Ovary (tissue), 9 donors: ENCODE results near the gene WDR38. TPM values are rescaled to one million over a fixed set of nuclear protein-coding genes. Genes with fewer than 3 reads are reported as not detected.
A peak's percentile ranks its signal among the peaks of the same experiment; 100 is the strongest.

ENCODE experiments used
- DNase-seq, 5 donors: peaks; one replicate each; pipeline ENCODE4 v3.0.0-alpha.2; 2019 to 2020
- H3K27ac ChIP-seq, 2 donors: fragments of 200-600 bp; one replicate each; pipeline versions ENCODE4 v1.5.1 to v1.8.0; 2019 to 2022
- H3K27me3 ChIP-seq: fragments of 200-600 bp; one replicate; pipeline ENCODE4 v1.8.0; 2022
- H3K36me3 ChIP-seq: fragments of 200-600 bp; sonication (generic); one replicate; pipeline ENCODE4 v1.5.1; 2019
- H3K4me1 ChIP-seq: one replicate; pipeline ENCODE4 v1.8.1; 2013; ENCODE audit warnings: mild to moderate bottlenecking, moderate library complexity; ENCODE audit not compliant: insufficient read depth
- H3K4me3 ChIP-seq: fragments of 200-600 bp; sonication (generic); one replicate; pipeline ENCODE4 v1.5.1; 2017
- H3K9me3 ChIP-seq, 2 donors: fragments of 200-600 bp in 1 of 2; sonication (generic) in 1 of 2; one replicate each; pipeline versions ENCODE4 v1.5.1 to v1.8.1; 2013 to 2019; ENCODE audit warnings: mild to moderate bottlenecking in 1 of 2, moderate library complexity in 1 of 2
- CTCF ChIP-seq, 3 donors: fragments of 450-650 bp in 2 of 3; fragments of 200-600 bp in 1 of 3; IDR thresholded peaks; one replicate each; pipeline versions ENCODE4 v1.5.1 to v1.8.0; 2016 to 2022; ENCODE audit warnings: antibody characterized with exemption in 3 of 3, mild to moderate bottlenecking in 1 of 3
- EP300 ChIP-seq: sonication (generic); formaldehyde crosslinking; IDR thresholded peaks from one replicate; pipeline ENCODE4 v1.6.1; 2017; ENCODE audit warnings: antibody characterized with exemption
- POLR2A ChIP-seq: fragments of 450-650 bp; IDR thresholded peaks from one replicate; pipeline ENCODE4 v1.6.1; 2017; ENCODE audit warnings: antibody characterized with exemption, mild to moderate bottlenecking, moderate library complexity
- whole genome bisulfite sequencing, 3 donors: extraction: QIAGEN DNeasy Blood & Tissue Kit in 1 of 3; methylation state at CpG; one replicate each; pipeline versions ENCODE4 v1.1.5 to v1.1.7; 2013 to 2017; 5-methylcytosine and 5-hydroxymethylcytosine counted together
- intact Hi-C, 4 donors: fragments of 100-400 bp; cut with DNase I; formaldehyde crosslinking; loops; one replicate each; pipeline versions ENCODE4 v1.11.0 to v1.15.1; 2022 to 2023
- polyA plus RNA-seq, 2 donors: library from polyadenylated mRNA; stranded (reverse); fragments of 200-250 nt in 1 of 2; fragments of 350-450 nt in 1 of 2; fragmentation: Illumina TruSeq in 1 of 2; extraction: RNeasy Lipid Tissue Mini Kit (QIAGEN cat#74804) in 1 of 2; gene quantifications; one replicate each; pipeline ENCODE4 v1.2.3, GENCODE V29; 2013 to 2014
- total RNA-seq, 7 donors: library from RNA; depleted of rRNA in 2 of 7; stranded (reverse); fragments of >200 nt in 2 of 7; fragmentation: NEBNext Ultra II Directional in 3 of 7; extraction: Animal tissue kit (Norgen Biotek cat#: 25700) in 3 of 7; gene quantifications; one replicate each; pipeline versions ENCODE4 v1.1.0 to v1.2.4, GENCODE V29; 2016 to 2023
- donor health status: DM: no; HTN: no; CAD: no; lungs with moderate emphysema.
- donor health status: DM: no; HTN: no; CAD: no.
- donor health status: Bipolar disorder and iron deficiency.
- donor health status: DM: yes; HTN: yes; CAD: no.
- donor health status: DM: no; HTN: no; CAD: no.
- donor health status: DM: yes; HTN: yes; CAD: no.

WDR38 gene
- total and polyA plus RNA-seq, 9 donors = 0.94 to 22.5 (median 1.4) TPM; not detected in 5

GRCh38 chr9:124890179-124890578 lies 36.9 kb downstream of the WDR38 start:
- DNase-seq = no peak
- 92 to 94% (median 92%) methylated on average over 7 of the region's 7 CpGs for WGBS, 3 donors

DNA sequence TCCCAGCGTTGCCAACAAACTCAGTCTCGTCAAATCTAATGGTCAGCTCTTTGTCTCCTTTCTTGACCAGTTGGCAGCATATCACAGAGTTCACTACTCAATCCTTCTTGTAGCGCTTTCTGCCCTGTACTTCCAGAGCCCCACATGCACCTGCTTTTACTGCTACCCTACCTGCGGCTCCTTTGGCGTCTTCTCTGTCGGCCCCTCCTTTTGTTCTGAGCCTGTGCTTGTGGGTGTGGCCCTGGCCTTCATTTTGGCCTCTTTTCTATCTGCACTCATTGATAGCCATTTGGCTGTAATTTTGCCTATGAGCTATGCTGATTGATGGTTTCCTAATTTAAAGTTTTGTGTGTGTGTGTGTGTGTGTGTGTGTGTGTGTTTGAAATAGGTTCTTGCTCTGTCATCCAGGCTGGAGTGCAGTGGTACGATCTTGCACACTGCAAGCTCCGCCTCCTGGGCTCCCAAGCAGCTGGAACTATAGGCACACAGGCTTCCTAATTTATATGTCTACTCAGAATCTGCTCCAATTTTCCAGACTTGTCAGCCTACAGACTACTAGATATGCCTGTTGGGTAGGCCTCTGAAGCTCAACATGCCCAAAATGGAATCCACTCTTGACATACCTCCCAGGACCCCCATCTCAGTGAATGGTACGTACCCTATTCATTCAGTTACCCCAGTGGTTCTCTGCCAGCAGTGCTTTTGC lies 40.9 kb downstream of the WDR38 start:
- no peaks in the 10 kb centered on the region for H3K27me3 ChIP-seq
- H3K36me3 ChIP-seq = no peaks in the 10 kb centered on the region
- H3K9me3 ChIP-seq = no peaks in the 10 kb centered on the region
- H3K27ac ChIP-seq = no peak overlapping the region
- WGBS, 3 donors = 85 to 88% (median 87%) methylated on average over 9 of the region's 9 CpGs
- intact Hi-C loops = no loop called here
- H3K4me3 ChIP-seq = no peak overlapping the region
- no peak for TF ChIP-seq CTCF (IDR thresholded peaks at IDR 0.05)
- no peak for TF ChIP-seq POLR2A
- no peak for TF ChIP-seq EP300
- peak in 1 of 5 donors; percentile 8 for DNase-seq
- no peaks in the 10 kb centered on the region for H3K4me1 ChIP-seq

More at GRCh38 chr9:124890179-124890578, 36.9 kb downstream of the WDR38 start:
- no peak overlapping the region for H3K27ac ChIP-seq
- intact Hi-C loops = no loop called here
- no peaks in the 10 kb centered on the region for H3K36me3 ChIP-seq
- no peaks in the 10 kb centered on the region for H3K9me3 ChIP-seq
- H3K27me3 ChIP-seq = no peaks in the 10 kb centered on the region
- TF ChIP-seq EP300 = no peak
- TF ChIP-seq POLR2A = no peak
- TF ChIP-seq CTCF (IDR thresholded peaks at IDR 0.05) = no peak
- H3K4me1 ChIP-seq = no peaks in the 10 kb centered on the region
- H3K4me3 ChIP-seq = no peak overlapping the region

GRCh38 chr9:124894741-124895170 lies 41.5 kb downstream of the WDR38 start:
- TF ChIP-seq CTCF (IDR thresholded peaks at IDR 0.05) (no peak), EP300 (no peak), POLR2A (no peak)
- Histone ChIP-seq H3K4me3 (no peak overlapping the region), H3K36me3 (no peaks in the 10 kb centered on the region), H3K27ac (no peak overlapping the region), H3K4me1 (no peaks in the 10 kb centered on the region), H3K27me3 (no peaks in the 10 kb centered on the region), H3K9me3 (no peaks in the 10 kb centered on the region)
- intact Hi-C loops = no loop called here
- DNase-seq = peak in 1 of 5 donors; percentile 13

DNA sequence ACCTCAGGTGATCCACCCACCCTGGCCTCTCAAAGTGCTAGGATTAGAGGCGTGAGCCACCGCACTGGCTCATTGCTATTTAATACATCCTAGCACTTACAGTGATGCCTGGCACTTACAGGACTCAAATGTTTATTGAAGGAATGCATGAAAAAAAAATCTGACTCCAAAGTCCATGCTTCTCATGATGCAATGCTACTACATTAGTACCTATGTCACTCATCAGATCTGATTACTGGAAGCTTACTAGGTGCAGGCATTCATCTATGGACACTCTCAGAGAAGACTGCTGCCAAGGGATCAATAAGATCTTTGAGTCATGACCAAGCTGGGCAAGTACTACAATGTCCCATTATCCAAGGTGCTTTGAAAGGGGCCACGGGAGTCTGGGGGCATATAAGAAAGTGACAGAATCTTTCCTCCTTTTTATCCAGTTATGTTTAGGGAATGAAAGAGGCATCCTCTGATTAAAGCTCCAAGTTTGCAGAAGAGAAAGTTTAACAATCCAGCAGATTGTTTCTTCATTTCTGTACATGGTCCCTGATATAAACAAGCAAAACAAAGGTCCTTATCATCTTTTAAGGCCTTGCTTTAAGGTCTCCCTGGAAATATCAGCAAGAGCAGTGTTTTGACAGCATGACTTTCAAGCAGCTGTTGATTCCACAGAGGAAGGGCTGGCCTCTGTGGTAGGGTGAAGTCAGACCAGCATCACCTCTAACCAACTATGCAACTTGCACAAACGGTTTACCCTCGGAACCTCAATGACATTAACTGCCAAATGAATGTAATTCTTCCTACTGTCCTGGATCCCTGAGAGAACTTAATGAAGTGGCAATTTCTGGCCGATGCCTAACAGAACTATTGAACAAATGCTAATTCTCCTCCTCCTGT lies 44.6 kb downstream of the WDR38 start:
- TF ChIP-seq POLR2A (no peak), EP300 (no peak), CTCF (IDR thresholded peaks at IDR 0.05) (no peak)
- DNase-seq = peak in 1 of 5 donors; percentile 4
- no peak overlapping the region for H3K4me3 ChIP-seq
- intact Hi-C loops = no loop called here
- H3K27ac ChIP-seq = no peak overlapping the region
- H3K9me3 ChIP-seq = no peaks in the 10 kb centered on the region
- no peaks in the 10 kb centered on the region for H3K36me3 ChIP-seq
- WGBS, 3 donors = 41 to 62% (median 61%) methylated on average over 6 of the region's 6 CpGs
- H3K27me3 ChIP-seq = no peaks in the 10 kb centered on the region
- no peaks in the 10 kb centered on the region for H3K4me1 ChIP-seq
